ENCODE results near the gene SIAE.

DNA sequence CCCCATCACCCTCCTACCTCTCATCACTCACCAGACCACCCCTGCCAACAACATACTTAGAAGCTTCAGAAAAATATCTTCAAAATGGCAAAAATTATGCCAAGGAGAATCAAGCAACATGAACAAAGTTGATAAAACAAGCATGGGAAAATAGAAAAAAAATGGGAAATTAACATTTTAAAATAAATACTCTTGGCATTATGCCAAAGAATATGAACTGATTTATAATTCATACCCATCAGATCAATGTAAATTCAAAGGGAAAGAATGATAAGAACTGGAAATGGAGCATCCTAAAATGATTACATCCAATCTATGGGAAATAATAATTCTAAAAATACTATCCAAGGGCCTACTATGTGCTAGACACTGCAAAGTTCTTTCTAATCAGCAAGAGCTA lies 12.0 kb downstream of the SIAE start:
- no peak for TF ChIP-seq POLR2A (IDR thresholded peaks at IDR 0.05; ENCODE audit: low read depth, low read length)
- TF ChIP-seq PAX8 (IDR thresholded peaks at IDR 0.05) = no peak
- TF ChIP-seq BHLHE40 (IDR thresholded peaks at IDR 0.05; ENCODE audit: borderline replicate concordance in 1 of 2, low read depth in 2 of 2, low read length in 1 of 2) = no peak
- TF ChIP-seq CHD4 (IDR thresholded peaks at IDR 0.05) = no peak
